T-helper 9 cell (primary cell): ENCODE data around the gene KRT16.
"Not testable (repeated sequence)": the region's sequence is repeated elsewhere in the genome, so short reads cannot be mapped to it uniquely, and the experiment has no call there.

Experiments
- DNase-seq: peaks from one replicate; pipeline ENCODE4 v3.0.0-alpha.2; 2020

The KRT16 gene

DNA sequence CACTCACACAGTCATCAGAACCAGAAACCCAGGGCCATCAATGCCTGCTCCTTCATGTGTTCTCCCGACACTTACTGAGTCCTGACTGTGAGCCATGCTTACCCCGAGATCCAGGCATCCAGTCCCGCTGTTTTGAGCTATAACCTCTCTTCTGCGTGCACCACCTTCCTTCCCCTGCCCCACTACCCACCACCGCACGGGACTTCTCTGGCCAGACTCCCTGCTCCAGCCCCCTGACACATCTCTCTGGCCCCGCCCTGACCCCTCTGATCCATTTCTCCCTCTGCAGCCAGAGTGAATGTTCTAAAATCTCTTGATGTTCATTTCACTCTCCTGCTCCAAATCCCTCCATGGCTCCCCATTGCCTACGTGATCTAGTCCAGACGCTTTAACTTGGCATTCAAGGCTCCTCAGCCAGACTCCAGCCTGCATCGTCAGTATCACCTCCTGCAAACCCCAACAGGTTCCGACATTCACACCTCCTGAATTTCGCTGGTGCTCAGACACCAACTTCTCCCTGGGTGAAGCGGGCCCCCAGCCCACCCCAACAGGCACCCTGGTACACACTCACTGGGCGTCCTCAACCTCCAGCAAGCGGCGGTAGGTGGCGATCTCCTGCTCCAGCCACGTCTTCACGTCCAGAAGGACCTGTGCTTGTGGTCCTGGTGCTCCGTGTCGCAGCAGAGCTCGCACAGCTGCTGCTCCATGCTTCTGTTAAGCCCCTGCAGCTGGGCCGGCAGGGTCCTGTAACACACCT lies 14.9 kb upstream of the KRT16 start:
- DNase-seq, result no peak

GRCh38 chr17:41626914-41627295 lies 14.3 kb upstream of the KRT16 start:
- DNase-seq, result not testable (repeated sequence)

- not testable (repeated sequence) for DNase-seq
These were observed 13.7 kb upstream of the KRT16 start for GRCh38 chr17:41626028-41626913.

DNA sequence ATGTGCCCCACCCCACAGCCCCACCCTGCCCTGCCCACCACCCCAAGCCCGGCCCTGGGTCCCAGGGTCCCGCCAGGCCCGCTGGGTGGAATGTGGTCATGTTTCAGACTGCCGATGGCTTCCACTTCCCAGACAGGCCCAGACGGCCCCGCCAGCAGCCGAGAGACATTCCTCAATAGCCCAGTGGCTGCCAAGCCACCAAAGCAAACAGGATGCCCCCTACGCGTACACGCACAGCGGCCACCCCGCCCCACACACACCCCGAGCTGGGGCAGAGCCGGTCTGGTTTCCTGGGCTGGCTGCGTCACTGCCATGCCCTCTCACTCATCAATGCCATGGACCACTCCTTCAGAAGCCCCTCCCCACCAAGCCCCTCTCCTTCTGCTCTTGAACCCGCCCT lies 13.0 kb upstream of the KRT16 start:
- no peak for DNase-seq

GRCh38 chr17:41624208-41625101 lies 11.9 kb upstream of the KRT16 start, which contains the start of gene KRT17:
Gene KRT17, minus strand, starts transcription at chr17:41624575. Its CDS starts 66 bp downstream, at chr17:41624509.
- no peak for DNase-seq

GRCh38 chr17:41623184-41623861 lies 10.8 kb upstream of the KRT16 start:
- not testable (repeated sequence) for DNase-seq

DNA sequence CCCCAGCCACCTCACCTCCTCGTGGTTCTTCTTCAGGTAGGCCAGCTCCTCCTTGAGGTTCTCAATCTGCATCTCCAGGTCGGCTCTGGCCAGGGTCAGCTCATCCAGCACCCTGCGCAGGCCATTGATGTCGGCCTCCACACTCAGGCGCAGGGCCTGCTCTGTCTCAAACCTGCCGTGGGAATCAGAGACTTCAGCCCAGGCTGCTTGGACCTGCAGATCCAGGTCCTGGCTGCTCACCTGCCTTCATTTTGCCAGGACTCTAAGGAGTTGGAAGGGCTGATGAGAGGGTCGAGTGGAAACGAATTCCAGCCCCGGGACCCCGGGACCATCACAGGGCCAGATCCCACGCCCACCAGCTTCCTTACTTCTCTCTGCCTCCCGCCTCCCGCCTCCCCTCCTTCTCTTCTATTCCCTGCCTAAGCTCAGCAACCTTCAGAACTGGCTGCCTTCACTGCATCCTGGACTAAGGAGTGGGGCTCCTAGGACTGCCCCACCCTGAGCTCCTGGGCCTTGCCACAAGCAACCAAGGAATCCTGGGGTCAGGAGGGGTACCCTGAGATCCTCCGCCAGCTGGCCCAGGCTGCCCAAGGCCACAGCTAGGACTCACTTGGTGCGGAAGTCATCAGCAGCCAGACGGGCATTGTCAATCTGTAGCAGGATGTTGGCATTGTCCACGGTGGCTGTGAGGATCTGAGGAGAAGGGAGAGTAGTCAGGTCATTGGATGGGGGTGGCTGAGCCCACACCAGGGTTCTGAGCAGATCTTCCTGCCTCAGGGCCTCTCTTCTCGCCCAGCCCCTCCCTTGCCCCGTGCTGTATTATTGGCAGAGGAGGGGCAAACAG lies 10.0 kb upstream of the KRT16 start:
- not testable (repeated sequence) for DNase-seq

- DNase-seq, result no peak
These were observed 9.3 kb upstream of the KRT16 start for GRCh38 chr17:41621916-41622315.

GRCh38 chr17:41621435-41621817 lies 8.9 kb upstream of the KRT16 start:
- not testable (repeated sequence) for DNase-seq

GRCh38 chr17:41620583-41621434 lies 8.2 kb upstream of the KRT16 start:
- DNase-seq, result no peak

DNA sequence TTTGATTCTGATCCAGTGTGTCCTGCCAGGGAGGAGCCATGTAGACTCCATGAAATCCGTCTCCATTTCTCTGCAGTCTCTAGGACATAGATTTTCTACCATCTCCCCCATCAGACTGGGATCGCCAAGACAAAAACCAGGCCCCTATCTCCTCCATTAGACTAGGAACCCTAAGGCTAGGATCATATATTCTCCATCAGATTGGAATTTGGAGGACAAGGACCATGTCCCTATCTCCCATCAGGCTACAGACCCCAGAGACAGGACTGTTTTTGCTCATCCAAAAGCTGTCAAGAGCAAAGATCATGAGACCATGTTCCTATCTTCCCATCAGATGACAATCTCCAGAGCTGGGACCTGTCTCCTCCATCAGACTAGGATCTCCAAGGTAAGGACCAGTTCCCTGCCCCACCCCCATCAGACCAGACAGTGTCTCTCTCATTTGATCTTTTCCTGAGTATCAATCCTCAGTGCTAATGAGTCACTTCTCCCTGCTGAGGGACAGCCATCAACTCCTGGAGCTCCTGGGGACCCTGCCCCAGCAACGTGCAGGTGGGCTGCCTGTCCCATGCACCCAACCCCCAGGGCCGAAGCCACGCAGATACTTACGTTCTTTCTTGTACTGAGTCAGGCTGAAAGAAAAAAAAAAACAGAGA lies 7.5 kb upstream of the KRT16 start:
- DNase-seq, result not testable (repeated sequence)

GRCh38 chr17:41619036-41619926 lies 6.7 kb upstream of the KRT16 start:
- no peak for DNase-seq

GRCh38 chr17:41618341-41619035 lies 5.9 kb upstream of the KRT16 start:
- no peak for DNase-seq

DNA sequence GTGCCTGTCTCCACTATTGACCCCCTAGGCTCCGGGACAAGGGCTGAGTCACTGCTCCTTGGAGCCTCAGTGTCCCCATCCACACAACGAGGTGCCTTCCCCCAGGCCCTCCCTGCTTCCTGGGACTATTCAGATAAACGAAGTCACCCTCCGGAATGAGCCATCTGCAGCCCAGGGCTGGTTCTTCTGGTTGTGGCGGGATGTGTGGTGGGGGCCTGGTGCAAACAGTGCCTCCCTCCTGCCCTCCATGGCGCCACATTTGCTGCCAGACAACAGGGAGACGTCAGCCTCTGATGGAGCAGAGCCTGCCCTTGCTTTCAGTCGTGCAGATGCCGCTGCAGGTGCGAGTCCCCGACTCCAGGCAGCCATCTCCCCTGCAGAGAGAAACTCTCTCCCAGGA lies 5.1 kb upstream of the KRT16 start:
- no peak for DNase-seq

DNA sequence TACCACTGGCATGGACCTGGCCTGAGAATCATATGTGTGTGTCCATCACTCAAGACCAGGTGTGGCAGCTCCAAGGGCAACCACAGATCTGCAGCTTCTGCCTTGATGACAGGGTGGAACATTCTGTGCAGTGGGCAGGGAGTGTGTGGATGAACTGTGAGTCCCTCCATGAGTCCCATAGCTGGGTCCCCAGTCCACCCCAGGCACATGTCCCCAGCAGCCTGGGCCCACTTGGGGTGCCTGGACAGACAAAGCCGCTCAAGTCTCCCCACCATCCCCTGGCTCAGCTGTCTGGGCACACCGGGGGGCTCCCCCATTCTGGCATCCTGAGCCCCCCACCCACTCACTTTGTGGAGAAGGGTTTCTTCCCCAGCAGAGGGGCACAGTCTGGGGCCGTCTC lies 4.6 kb upstream of the KRT16 start:
- no peak for DNase-seq

DNA sequence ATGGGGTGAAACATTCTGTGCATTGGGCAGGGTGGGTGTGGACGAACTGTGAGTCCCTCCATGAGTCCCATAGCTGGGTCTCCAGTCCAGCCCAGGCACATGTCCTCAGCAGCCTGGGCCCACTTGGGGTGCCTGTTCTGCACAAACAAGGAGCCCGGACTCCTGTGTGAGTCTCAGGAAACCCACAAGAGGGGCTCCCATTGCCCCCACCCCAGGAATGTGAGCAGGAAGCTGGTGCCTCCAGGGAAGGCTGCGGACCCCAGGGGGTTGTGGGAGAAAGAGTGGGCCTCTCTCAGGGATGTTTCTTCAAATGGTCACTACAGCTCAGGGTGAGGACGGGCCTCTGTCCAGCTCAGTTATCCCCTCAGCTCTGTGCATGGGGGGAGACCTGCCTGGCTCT lies 3.9 kb upstream of the KRT16 start:
- DNase-seq, result not testable (repeated sequence)

- DNase-seq, result no peak
These were observed 2.9 kb upstream of the KRT16 start for GRCh38 chr17:41615454-41615853.

DNA sequence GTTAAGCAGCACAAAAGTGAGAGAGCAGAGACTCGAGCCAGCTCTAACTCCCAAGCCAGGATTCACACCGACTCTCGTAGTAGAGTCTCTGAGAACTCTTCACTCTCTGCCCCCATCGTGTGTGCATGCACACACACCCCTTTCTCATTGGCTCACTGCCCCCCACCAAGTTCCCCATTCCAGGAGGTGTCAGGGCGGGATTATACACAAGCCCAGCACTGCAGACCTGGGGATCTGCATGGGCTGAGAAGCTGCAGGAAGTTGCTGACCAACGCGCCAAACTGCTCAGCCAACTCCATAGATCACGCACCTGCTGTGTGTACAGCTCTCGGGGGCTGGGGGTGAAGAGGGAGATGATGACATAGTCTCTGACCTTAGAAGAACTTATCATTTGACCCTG lies 2.2 kb upstream of the KRT16 start:
- not testable (repeated sequence) for DNase-seq
